GM12878 (cell line): Measurements from ENCODE around the gene GGT6. TPM values are rescaled to one million over a fixed set of nuclear protein-coding genes. Genes with fewer than 3 reads are reported as not detected.

ENCODE experiments used
- ATAC-seq: fragments of 200-7000 bp; cut with Tn5 transposase; 3 replicates; pipeline ENCODE4 v1.9.1; 2020; ENCODE audit warnings: mild to moderate bottlenecking, moderate library complexity
- BruUV-seq: library from RNA; stranded (reverse); fragments of 400-500 nt; replicated peaks from 2 replicates; lab custom pipeline; 2021; lab: Mats Ljungman, UMichigan
- CTCF ChIA-PET: fragments of 300-600 bp; sonication (Branson Sonifier 250); formaldehyde crosslinking; extraction: SDS; loops from one replicate; lab custom pipeline; 2021; ENCODE audit warnings: inconsistent platforms; lab: Yijun Ruan, JAX
- POLR2A ChIA-PET: fragments of 350-600 bp; formaldehyde crosslinking; extraction: SDS; loops from one replicate; lab custom pipeline; 2021; ENCODE audit warnings: inconsistent platforms; lab: Charles Lee
- RAD21 ChIA-PET: fragments of 300-600 bp; sonication (Branson Sonifier 250); formaldehyde crosslinking; loops from one replicate; lab custom pipeline; 2023; ENCODE audit warnings: antibody characterized with exemption; ENCODE audit not compliant: unreplicated experiment; lab: Charles Lee
- SMC1A ChIA-PET: fragments of 300-600 bp; sonication (Branson Sonifier 250); formaldehyde crosslinking; loops from one replicate; lab custom pipeline; 2023; ENCODE audit not compliant: unreplicated experiment, uncharacterized antibody; lab: Charles Lee
- DNase-seq: peaks from one replicate; pipeline ENCODE4 v3.0.0-alpha.2; 2011; ENCODE audit warnings: low read depth, low spot score
- FAIRE-seq: peaks from 3 replicates; lab custom pipeline; 2011; peaks lifted over from hg19 to GRCh38; lab: Jason Lieb, UNC
- H2AFZ ChIP-seq: 2 replicates; pipeline ENCODE4 v1.6.0; 2011; ENCODE audit warnings: low read depth, low read length, control low read depth; ENCODE audit not compliant: control insufficient read depth
- H3K27ac ChIP-seq: 2 replicates; pipeline ENCODE4 v1.5.1; 2011; ENCODE audit warnings: control low read depth; ENCODE audit not compliant: control insufficient read depth, insufficient read depth
- H3K27me3 ChIP-seq, 2 experiments: replicated peaks in 1 of 2; 2 replicates each; pipeline versions ENCODE4 v1.6.0 to v1.6.1; 2011; ENCODE audit warnings: low read length in 1 of 2; ENCODE audit not compliant: control insufficient read depth in 2 of 2, insufficient read depth in 2 of 2
- H3K36me3 ChIP-seq, 2 experiments: 2 replicates each; pipeline ENCODE4 v1.5.1; 2011; ENCODE audit warnings: low read length in 1 of 2; ENCODE audit not compliant: control insufficient read depth in 2 of 2, insufficient read depth in 2 of 2
- H3K4me1 ChIP-seq: 2 replicates; pipeline ENCODE4 v1.6.1; 2011; ENCODE audit warnings: mild to moderate bottlenecking, low read length, moderate library complexity, mixed read lengths; ENCODE audit not compliant: control insufficient read depth, insufficient read depth
- H3K4me2 ChIP-seq: 2 replicates; pipeline ENCODE4 v1.6.0; 2011; ENCODE audit warnings: control low read depth; ENCODE audit not compliant: control insufficient read depth, insufficient read depth
- H3K4me3 ChIP-seq: fragments of 200-600 bp; sonication (generic); 2 replicates; pipeline ENCODE4 v1.5.1; 2016
- H3K79me2 ChIP-seq: 2 replicates; pipeline ENCODE4 v1.6.0; 2011; ENCODE audit warnings: low read length; ENCODE audit not compliant: control insufficient read depth, insufficient read depth
- H3K9ac ChIP-seq: 2 replicates; pipeline ENCODE4 v1.8.0; 2011; ENCODE audit warnings: low read length, control low read depth, mixed read lengths; ENCODE audit not compliant: control insufficient read depth, insufficient read depth
- H3K9me3 ChIP-seq: replicated peaks from 3 replicates; pipeline ENCODE4 v1.5.1; 2011; ENCODE audit warnings: mild to moderate bottlenecking, low read length; ENCODE audit not compliant: control insufficient read depth, insufficient read depth
- H4K20me1 ChIP-seq: 2 replicates; pipeline ENCODE4 v1.6.0; 2011; ENCODE audit not compliant: control insufficient read depth, insufficient read depth
- CREM ChIP-seq: IDR thresholded peaks from 2 replicates; pipeline ENCODE4 v1.6.1; 2014; ENCODE audit warnings: antibody characterized with exemption, low read depth
- GATAD2B ChIP-seq: fragments of 450-650 bp; conservative IDR thresholded peaks from 2 replicates; pipeline ENCODE4 v1.6.1; 2017; ENCODE audit warnings: low read depth, mild to moderate bottlenecking, moderate library complexity
- KLF5 ChIP-seq: fragments of 450-650 bp; IDR thresholded peaks from 2 replicates; pipeline ENCODE4 v1.6.1; 2014; ENCODE audit warnings: mild to moderate bottlenecking; ENCODE audit not compliant: partially characterized antibody
- PAX5 ChIP-seq: IDR thresholded peaks from 2 replicates; pipeline ENCODE4 v1.6.1; 2011; ENCODE audit warnings: low read depth, low read length, borderline replicate concordance
- PRDM15 ChIP-seq: fragments of 450-650 bp; formaldehyde crosslinking; IDR thresholded peaks from 2 replicates; pipeline ENCODE4 v1.4.0; 2020; ENCODE audit warnings: mild to moderate bottlenecking, moderate library complexity
- SKIL ChIP-seq: fragments of 450-650 bp; IDR thresholded peaks from 2 replicates; pipeline ENCODE4 v1.6.1; 2017; ENCODE audit warnings: mild to moderate bottlenecking, low read depth, inconsistent platforms; ENCODE audit not compliant: poor library complexity, severe bottlenecking
- ZNF207 ChIP-seq: fragments of 450-650 bp; IDR thresholded peaks from 2 replicates; pipeline ENCODE4 v1.6.1; 2014; ENCODE audit warnings: antibody characterized with exemption, mild to moderate bottlenecking, borderline replicate concordance
- WGBS: methylation state at CpG from one replicate; pipeline ENCODE4 v1.1.6; 2016; ENCODE audit warnings: low lambda C conversion rate; ENCODE audit not compliant: insufficient replicate concordance, insufficient coverage; ENCODE audit errors: missing lambda C conversion rate; 5-methylcytosine and 5-hydroxymethylcytosine counted together
- in situ Hi-C: fragments of 300-500 bp; cut with MboI; formaldehyde crosslinking; loops from 9 replicates; pipeline ENCODE4 v1.14.3; 2018; ENCODE audit warnings: mixed read lengths
- intact Hi-C: fragments of 100-400 bp; cut with micrococcal nuclease; formaldehyde crosslinking; loops from one replicate; pipeline ENCODE4 v1.14.2; 2022; ENCODE audit not compliant: unreplicated experiment
- polyA plus RNA-seq, 11 experiments: library from polyadenylated mRNA; depleted of rRNA in 4 of 11; unstranded in 6 of 11; stranded (reverse) in 5 of 11; fragments of >200 nt; fragmentation: Nextera tagmentation in 4 of 11; fragmentation: Illumina TruSeq in 1 of 11; extraction: Ambion mirVana in 4 of 11; extraction: Trizol in 1 of 11; gene quantifications; 1 replicate in 1 of 11; 2 replicates in 10 of 11; pipeline versions ENCODE4 v1.2.1 to v1.2.3, GENCODE V29; 2011 to 2016; ENCODE audit warnings: inconsistent platforms in 2 of 11, missing spikeins in 2 of 11, low read depth in 1 of 11
- total RNA-seq, 4 experiments: library from RNA; depleted of rRNA in 3 of 4; stranded (reverse); fragments of >200 nt in 3 of 4; fragmentation: Illumina TruSeq in 1 of 4; extraction: Trizol in 1 of 4; gene quantifications; 2 replicates each; pipeline versions ENCODE4 v1.2.1 to v1.2.3, GENCODE V29; 2013 to 2021

The GGT6 gene
- total and polyA plus RNA-seq, 10 of the 15 experiments (the other 5 are each of a cell fraction or from before 2014, with no cell fraction given), result 0.01 to 0.26 (median 0.13) TPM; not detected in 5

GRCh38 chr17:4550534-4551039 lies 9.8 kb downstream of the GGT6 start:
- no peak for ATAC-seq
- no peaks in the 10 kb centered on the region for H3K27me3 ChIP-seq
- H3K36me3 ChIP-seq, result peaks cover 36 to 37% of the 10 kb centered on the region in 2 experiments
- no TSS peak for BruUV-seq
- in situ Hi-C loops, result no loop called here
- intact Hi-C loops, result no loop called here
- no peak overlapping the region for H3K27ac ChIP-seq
- H3K9ac ChIP-seq, result no peak overlapping the region
- DNase-seq, result no peak
- H3K4me1 ChIP-seq, result peaks cover 8% of the 10 kb centered on the region; the same call in 1 of the 2 replicates
- no peak for FAIRE-seq
- H2AFZ ChIP-seq, result no peak overlapping the region
- H3K4me3 ChIP-seq, result no peak overlapping the region
- no peaks in the 10 kb centered on the region for H3K9me3 ChIP-seq
- peaks cover 25% of the 10 kb centered on the region for H3K79me2 ChIP-seq
- ChIA-PET CTCF (interaction anchor here (1.6 kb wide), 2 partner anchors 12 to 17 kb away, joined by 3 to 7 read pairs; no protein-coding TSS in a partner anchor), POLR2A (interaction anchor here (0.6 kb wide), 1 partner anchor 131 kb away, joined by 3 read pairs; no protein-coding TSS in a partner anchor), SMC1A (no interaction called here), RAD21 (no interaction called here)
- H4K20me1 ChIP-seq, result no peaks in the 10 kb centered on the region; the same call in none of the 2 replicates
- H3K4me2 ChIP-seq, result no peak overlapping the region
- TF ChIP-seq PRDM15 (CRISPR knock-in tag) (no peak), CREM (no peak), KLF5 (no peak), SKIL (no peak), GATAD2B (no peak), ZNF207 (no peak), PAX5 (no peak)
- WGBS, result 98% methylated on average over 16 of the region's 16 CpGs
